GM12874 (cell line): Measurements from ENCODE around the gene BMP6.

Experiments used
- TF ChIP-seq, protein P1 (sequence below): IDR thresholded peaks from 2 replicates; pipeline ENCODE4 v1.5.1; 2011; ENCODE audit warnings: low read depth, mild to moderate bottlenecking, control low read depth, low read length, moderate library complexity; ENCODE audit not compliant: insufficient read depth

The BMP6 gene

DNA sequence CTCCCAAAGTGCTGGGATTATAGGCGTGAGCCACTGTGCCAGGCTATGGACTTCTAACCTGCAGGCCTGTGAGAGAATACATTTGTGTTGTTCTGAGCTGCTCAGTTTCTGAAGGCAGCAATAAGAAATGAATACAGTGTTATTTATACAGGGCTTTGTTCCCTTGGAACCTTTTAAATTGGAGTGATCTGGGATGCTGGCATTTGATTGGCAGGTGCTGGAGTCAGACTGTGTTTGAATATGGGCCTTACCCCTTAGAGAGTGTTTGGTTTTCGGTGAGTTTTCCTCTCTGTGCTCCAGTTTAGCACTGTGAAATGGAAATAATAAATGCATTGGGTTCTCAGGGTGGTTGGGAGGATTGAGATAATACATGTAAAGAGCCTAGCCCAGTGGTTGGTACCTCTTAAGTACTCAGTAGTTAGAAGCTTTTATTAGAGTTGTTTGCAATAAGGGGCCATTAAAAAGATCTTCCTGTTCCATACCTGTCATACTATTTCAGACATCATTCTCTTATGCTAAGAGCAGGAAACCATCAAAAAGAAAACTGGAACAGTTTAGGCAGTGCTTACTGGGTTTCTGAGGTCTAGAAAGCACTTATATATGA, 22.1 kb downstream of the BMP6 start:
- TF ChIP-seq, protein P1, sequence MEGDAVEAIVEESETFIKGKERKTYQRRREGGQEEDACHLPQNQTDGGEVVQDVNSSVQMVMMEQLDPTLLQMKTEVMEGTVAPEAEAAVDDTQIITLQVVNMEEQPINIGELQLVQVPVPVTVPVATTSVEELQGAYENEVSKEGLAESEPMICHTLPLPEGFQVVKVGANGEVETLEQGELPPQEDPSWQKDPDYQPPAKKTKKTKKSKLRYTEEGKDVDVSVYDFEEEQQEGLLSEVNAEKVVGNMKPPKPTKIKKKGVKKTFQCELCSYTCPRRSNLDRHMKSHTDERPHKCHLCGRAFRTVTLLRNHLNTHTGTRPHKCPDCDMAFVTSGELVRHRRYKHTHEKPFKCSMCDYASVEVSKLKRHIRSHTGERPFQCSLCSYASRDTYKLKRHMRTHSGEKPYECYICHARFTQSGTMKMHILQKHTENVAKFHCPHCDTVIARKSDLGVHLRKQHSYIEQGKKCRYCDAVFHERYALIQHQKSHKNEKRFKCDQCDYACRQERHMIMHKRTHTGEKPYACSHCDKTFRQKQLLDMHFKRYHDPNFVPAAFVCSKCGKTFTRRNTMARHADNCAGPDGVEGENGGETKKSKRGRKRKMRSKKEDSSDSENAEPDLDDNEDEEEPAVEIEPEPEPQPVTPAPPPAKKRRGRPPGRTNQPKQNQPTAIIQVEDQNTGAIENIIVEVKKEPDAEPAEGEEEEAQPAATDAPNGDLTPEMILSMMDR = no peak

DNA sequence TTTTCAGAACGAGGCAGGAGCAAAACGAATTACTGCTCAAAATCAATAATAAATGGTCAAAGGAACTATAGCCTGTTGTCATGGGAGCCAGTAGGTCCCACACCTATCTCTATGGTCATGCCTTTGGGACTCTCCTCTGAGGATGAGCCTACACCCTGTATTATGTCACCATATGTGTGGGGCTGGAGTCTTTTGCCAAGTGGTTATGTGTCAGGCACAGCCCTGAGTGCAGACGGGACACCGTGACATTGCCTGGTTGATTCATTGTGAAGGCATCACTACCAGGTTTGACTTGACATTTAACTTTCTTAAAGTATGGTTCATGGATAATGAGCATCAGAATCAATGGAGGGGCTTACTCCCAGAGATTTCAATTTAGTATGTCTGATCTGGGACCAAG, 23.6 kb downstream of the BMP6 start:
- TF ChIP-seq, protein P1 = no peak

DNA sequence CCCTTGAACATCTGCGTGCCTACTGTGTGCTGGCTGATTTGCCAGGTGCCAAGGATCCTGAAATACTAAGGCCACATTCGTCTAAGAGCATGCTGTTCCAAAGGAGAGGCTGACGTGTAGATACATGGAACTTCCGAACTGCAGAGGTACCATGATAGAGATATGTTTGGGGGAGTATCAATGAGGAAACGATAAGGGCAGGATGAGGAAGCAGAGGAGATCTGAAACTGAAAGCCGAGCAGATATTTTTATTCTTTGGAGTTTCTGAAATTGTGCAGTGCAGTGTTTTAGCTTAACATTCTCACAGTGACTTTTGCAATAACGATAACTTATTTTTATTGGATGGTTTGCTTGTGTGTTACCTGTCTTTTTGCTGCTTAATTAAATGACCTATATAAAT, 24.3 kb downstream of the BMP6 start:
- TF ChIP-seq, protein P1 = no peak

DNA sequence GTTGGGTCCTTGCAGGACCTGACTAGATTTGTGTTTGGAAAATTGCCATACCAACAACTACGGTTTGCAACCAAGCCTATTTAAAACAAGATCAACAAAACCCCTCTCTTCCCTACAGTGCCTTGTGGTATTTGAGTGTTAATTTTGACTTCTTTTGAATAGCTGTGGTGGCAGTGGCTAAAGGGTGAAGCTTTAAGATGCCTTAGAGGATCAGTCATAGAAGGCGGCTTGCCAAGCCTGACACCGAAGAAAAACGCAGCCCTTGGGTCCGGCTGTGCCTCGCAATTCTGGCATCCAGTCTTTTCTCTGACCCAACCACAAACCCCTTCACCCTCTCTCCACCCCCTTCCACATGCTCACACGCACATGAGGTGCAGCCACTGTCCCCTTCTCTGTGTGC, 32.6 kb downstream of the BMP6 start:
- TF ChIP-seq, protein P1 = no peak

DNA sequence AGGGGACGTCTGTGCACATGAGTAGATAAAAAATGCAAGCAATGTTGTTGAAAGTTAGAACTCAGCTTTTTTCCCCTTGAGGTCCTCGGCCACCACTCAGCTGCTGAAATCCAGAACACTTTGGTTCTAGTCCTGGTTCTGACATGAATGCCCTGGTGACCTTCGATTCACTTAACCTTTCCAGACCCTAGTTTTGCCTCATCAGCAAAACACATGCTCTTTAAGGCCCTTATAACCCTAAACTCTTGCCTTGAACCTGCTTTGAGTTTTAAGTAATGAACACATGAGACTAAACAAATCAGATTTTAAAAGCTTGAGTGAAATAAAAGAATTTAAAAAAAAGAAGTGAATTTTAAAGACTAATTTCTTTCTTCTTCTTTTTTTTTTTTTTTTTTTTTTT, 33.4 kb downstream of the BMP6 start:
- TF ChIP-seq, protein P1 = no peak

DNA sequence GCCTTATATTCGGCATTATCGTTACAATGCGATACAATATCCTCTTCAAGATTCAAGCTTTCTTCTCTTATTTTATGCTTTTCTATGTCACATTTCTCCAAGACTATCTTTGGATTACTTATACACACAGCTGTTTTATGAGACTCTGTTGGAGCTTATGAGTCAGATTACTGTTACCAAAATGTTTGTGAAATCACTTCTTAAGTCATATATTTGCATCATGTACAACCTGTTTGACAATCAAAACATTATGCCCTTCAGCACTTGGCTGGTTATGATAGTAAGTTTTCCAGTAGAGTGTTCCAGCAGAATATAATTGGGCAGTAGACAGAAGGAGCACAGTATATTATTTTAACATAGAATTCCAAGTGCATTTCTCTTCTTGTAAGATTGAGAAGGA, 35.2 kb downstream of the BMP6 start:
- TF ChIP-seq, protein P1 = no peak

DNA sequence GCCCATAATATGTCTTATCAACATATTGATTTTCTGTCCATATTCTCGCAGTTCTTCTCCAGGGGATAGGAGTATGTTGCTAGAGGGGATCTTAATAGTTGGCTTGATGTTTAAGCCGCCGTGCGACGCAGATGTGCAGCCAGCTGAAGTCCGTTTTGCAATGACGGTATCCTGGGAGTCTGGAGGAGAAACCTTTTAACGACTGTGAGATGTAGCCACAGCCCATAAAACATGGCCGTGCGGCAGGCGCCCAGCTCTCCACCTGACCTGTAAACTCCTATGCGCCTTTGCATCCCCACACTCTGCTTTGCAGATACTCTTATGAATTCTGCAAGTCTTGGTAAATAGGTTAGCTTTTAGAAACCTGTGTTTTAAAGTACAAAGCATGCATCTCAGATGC, 36.9 kb downstream of the BMP6 start:
- TF ChIP-seq, protein P1 = no peak
